B cell (primary cell): ENCODE data around the gene FBXL14. TPM values are rescaled to one million over a fixed set of nuclear protein-coding genes. Genes with fewer than 3 reads are reported as not detected.

Experiments used
- ATAC-seq: fragments of 200-7000 bp; cut with Tn5 transposase; one replicate; pipeline ENCODE4 v1.10.0; 2021; ENCODE audit warnings: low read depth, mild to moderate bottlenecking, moderate number of reproducible peaks, moderate library complexity
- CTCF ChIA-PET: fragments of 350-600 bp; sonication (Branson Sonifier 250); formaldehyde crosslinking; loops from one replicate; lab custom pipeline; 2021; ENCODE audit warnings: antibody characterized with exemption, inconsistent platforms; lab: Charles Lee
- POLR2A ChIA-PET: fragments of 350-600 bp; sonication (Branson Sonifier 250); formaldehyde crosslinking; loops from one replicate; lab custom pipeline; 2021; ENCODE audit warnings: antibody characterized with exemption; lab: Charles Lee
- DNase-seq: peaks from one replicate; pipeline ENCODE4 v3.0.0; 2013
- H2AFZ ChIP-seq: 2 replicates; pipeline ENCODE4 v1.6.1; 2012; ENCODE audit warnings: mild to moderate bottlenecking, low read depth, low read length; ENCODE audit not compliant: insufficient read depth, poor library complexity, severe bottlenecking
- H3K27ac ChIP-seq, 2 donors: 1 replicate in 1 of 2; 2 replicates in 1 of 2; pipeline ENCODE4 v1.5.1; 2012 to 2013; ENCODE audit warnings: low read length in 2 of 2, mild to moderate bottlenecking in 2 of 2, moderate library complexity in 1 of 2
- H3K27me3 ChIP-seq, 4 experiments: fragments of 200-600 bp in 1 of 4; sonication (generic) in 1 of 4; replicated peaks in 1 of 4; 1 replicate in 2 of 4; 2 replicates in 2 of 4; pipeline versions ENCODE4 v1.6.1 to v1.7.0; 2013 to 2016; ENCODE audit warnings: low read length in 3 of 4, mild to moderate bottlenecking in 2 of 4, mixed read lengths in 1 of 4, moderate library complexity in 1 of 4; ENCODE audit not compliant: insufficient read depth in 4 of 4, control insufficient read depth in 3 of 4; ENCODE audit errors: control extremely low read depth in 1 of 4
- H3K36me3 ChIP-seq, 2 experiments: replicated peaks in 1 of 2; 1 replicate in 1 of 2; 2 replicates in 1 of 2; pipeline versions ENCODE4 v1.6.1 to v1.7.1; 2013; ENCODE audit warnings: low read length in 1 of 2; ENCODE audit not compliant: insufficient read depth in 2 of 2, control insufficient read depth in 1 of 2; ENCODE audit errors: control extremely low read depth in 1 of 2, extremely low read depth in 1 of 2
- H3K4me1 ChIP-seq, 2 donors: fragments of 200-600 bp in 1 of 2; sonication (generic) in 1 of 2; 1 replicate in 1 of 2; 2 replicates in 1 of 2; pipeline versions ENCODE4 v1.5.1 to v1.6.1; 2013 to 2017; ENCODE audit warnings: low read length in 2 of 2; ENCODE audit not compliant: control insufficient read depth in 2 of 2, insufficient read depth in 2 of 2
- H3K4me2 ChIP-seq: replicated peaks from 2 replicates; pipeline ENCODE3; 2012; ENCODE audit warnings: mild to moderate bottlenecking, low read depth, low read length; ENCODE audit not compliant: poor library complexity, severe bottlenecking
- H3K4me3 ChIP-seq, 5 experiments: fragments of 200-600 bp in 1 of 5; sonication (generic) in 1 of 5; 1 replicate in 3 of 5; 2 replicates in 2 of 5; pipeline versions ENCODE4 v1.5.1 to v1.7.0; 2011 to 2016; ENCODE audit warnings: low read length in 4 of 5, mild to moderate bottlenecking in 4 of 5, low read depth in 2 of 5, control low read depth in 1 of 5, moderate library complexity in 1 of 5; ENCODE audit not compliant: insufficient read depth in 1 of 5; ENCODE audit errors: control extremely low read depth in 1 of 5, extremely low read depth in 1 of 5
- H3K79me2 ChIP-seq: fragments of 200-600 bp; sonication (generic); one replicate; pipeline ENCODE4 v1.6.0; 2016; ENCODE audit warnings: low read length; ENCODE audit not compliant: control insufficient read depth, insufficient read depth
- H3K9ac ChIP-seq: fragments of 200-600 bp; sonication (generic); 2 replicates; pipeline ENCODE4 v1.6.1; 2017; ENCODE audit warnings: mild to moderate bottlenecking, low read length, moderate library complexity
- H3K9me3 ChIP-seq, 3 donors: one replicate each; pipeline versions ENCODE4 v1.6.1 to v1.7.1; 2013; ENCODE audit warnings: low read length in 2 of 3; ENCODE audit not compliant: control insufficient read depth in 2 of 3, insufficient read depth in 1 of 3; ENCODE audit errors: control extremely low read depth in 1 of 3
- H4K20me1 ChIP-seq: 2 replicates; pipeline ENCODE4 v1.6.0; 2012; ENCODE audit warnings: mild to moderate bottlenecking, low read length; ENCODE audit not compliant: insufficient read depth, control insufficient read depth, poor library complexity, severe bottlenecking
- H3K27ac Mint-ChIP-seq: one replicate; pipeline ENCODE4 v1.8.0; 2021; ENCODE audit warnings: mixed read lengths
- H3K27me3 Mint-ChIP-seq: one replicate; pipeline ENCODE4 v1.8.0; 2021; ENCODE audit warnings: mixed read lengths
- H3K4me1 Mint-ChIP-seq: one replicate; pipeline ENCODE4 v1.8.0; 2021; ENCODE audit warnings: mixed read lengths
- H3K4me3 Mint-ChIP-seq: one replicate; pipeline ENCODE4 v1.8.0; 2021; ENCODE audit warnings: mixed read lengths
- H3K9me3 Mint-ChIP-seq: one replicate; pipeline ENCODE4 v1.8.0; 2022; ENCODE audit warnings: mixed read lengths; ENCODE audit not compliant: insufficient read depth
- EZH2 ChIP-seq: IDR thresholded peaks from 2 replicates; pipeline ENCODE4 v1.6.1; 2012; ENCODE audit warnings: borderline replicate concordance, low read depth, mild to moderate bottlenecking, moderate library complexity, low read length; ENCODE audit not compliant: insufficient read depth, poor library complexity, severe bottlenecking
- WGBS: methylation state at CpG from one replicate; pipeline ENCODE4 v1.1.5; 2013; ENCODE audit warnings: missing lambda C conversion rate; ENCODE audit not compliant: insufficient coverage; 5-methylcytosine and 5-hydroxymethylcytosine counted together
- intact Hi-C: fragments of 100-400 bp; cut with micrococcal nuclease; formaldehyde crosslinking; loops from one replicate; pipeline ENCODE4 v1.10.0; 2022
- polyA plus RNA-seq: library from polyadenylated mRNA; depleted of rRNA; stranded (reverse); fragments of >200 nt; gene quantifications from 2 replicates; pipeline ENCODE4 v1.2.3, GENCODE V29; 2012
- total RNA-seq, 2 donors: library from RNA; stranded (reverse); fragments of 120-200 nt in 1 of 2; gene quantifications; 1 replicate in 1 of 2; 2 replicates in 1 of 2; pipeline versions ENCODE4 v1.2.3 to v1.2.4, GENCODE V29; 2013 to 2022
- TF ChIP-seq, protein P1 (sequence below): fragments of 200-600 bp; IDR thresholded peaks from one replicate; pipeline ENCODE4 v1.8.0; 2022; ENCODE audit warnings: antibody characterized with exemption, mild to moderate bottlenecking

Gene FBXL14
- total and polyA plus RNA-seq, 2 donors (not counting 1 experiment from before 2014, with no cell fraction given), result 21.6 to 37.3 TPM

- H3K4me3 Mint-ChIP-seq, result no peak overlapping the region
- no peak overlapping the region for H3K9ac ChIP-seq
- peaks cover 49% of the 10 kb centered on the region for H3K79me2 ChIP-seq
- H3K4me3 ChIP-seq, result no peak overlapping the region
- H3K27me3 ChIP-seq, result no peaks in the 10 kb centered on the region
- no peaks in the 10 kb centered on the region for H3K9me3 ChIP-seq
- H3K27me3 Mint-ChIP-seq, result no peaks in the 10 kb centered on the region
- TF ChIP-seq EZH2, result no peak
- TF ChIP-seq, protein P1, sequence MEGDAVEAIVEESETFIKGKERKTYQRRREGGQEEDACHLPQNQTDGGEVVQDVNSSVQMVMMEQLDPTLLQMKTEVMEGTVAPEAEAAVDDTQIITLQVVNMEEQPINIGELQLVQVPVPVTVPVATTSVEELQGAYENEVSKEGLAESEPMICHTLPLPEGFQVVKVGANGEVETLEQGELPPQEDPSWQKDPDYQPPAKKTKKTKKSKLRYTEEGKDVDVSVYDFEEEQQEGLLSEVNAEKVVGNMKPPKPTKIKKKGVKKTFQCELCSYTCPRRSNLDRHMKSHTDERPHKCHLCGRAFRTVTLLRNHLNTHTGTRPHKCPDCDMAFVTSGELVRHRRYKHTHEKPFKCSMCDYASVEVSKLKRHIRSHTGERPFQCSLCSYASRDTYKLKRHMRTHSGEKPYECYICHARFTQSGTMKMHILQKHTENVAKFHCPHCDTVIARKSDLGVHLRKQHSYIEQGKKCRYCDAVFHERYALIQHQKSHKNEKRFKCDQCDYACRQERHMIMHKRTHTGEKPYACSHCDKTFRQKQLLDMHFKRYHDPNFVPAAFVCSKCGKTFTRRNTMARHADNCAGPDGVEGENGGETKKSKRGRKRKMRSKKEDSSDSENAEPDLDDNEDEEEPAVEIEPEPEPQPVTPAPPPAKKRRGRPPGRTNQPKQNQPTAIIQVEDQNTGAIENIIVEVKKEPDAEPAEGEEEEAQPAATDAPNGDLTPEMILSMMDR, result no peak
- peaks cover 55% of the 10 kb centered on the region for H3K4me1 Mint-ChIP-seq
- ChIA-PET CTCF (interaction anchor here (0.7 to 5.6 kb wide), 4 partner anchors 13 to 471 kb away, joined by 3 to 54 read pairs (median 8); no protein-coding TSS in a partner anchor), POLR2A (interaction anchor here (0.6 kb wide), 1 partner anchor 1268 kb away, joined by 5 read pairs; no protein-coding TSS in a partner anchor)
- H4K20me1 ChIP-seq, result peaks cover 43% of the 10 kb centered on the region
- no peak for ATAC-seq
- no peak overlapping the region for H3K27ac ChIP-seq
- no peak overlapping the region for H3K4me2 ChIP-seq
- no peak overlapping the region for H2AFZ ChIP-seq
- WGBS, result 85% methylated on average over 2 of the region's 3 CpGs
- H3K4me1 ChIP-seq, result peaks cover 31 to 33% of the 10 kb centered on the region in 2 donors
- DNase-seq, result no peak
- no peak overlapping the region for H3K27ac Mint-ChIP-seq
- H3K36me3 ChIP-seq, result peaks cover 2 to 3% of the 10 kb centered on the region in 2 experiments
- no peaks in the 10 kb centered on the region for H3K9me3 Mint-ChIP-seq
- intact Hi-C loops, result no loop called here
These were observed 5.8 kb downstream of the FBXL14 start for GRCh38 chr12:1588575-1588947.

- Histone ChIP-seq H3K9me3 (no peaks in the 10 kb centered on the region), H3K9ac (no peak overlapping the region), H4K20me1 (peaks cover 38% of the 10 kb centered on the region), H3K4me2 (no peak overlapping the region), H3K79me2 (peaks cover 50% of the 10 kb centered on the region), H2AFZ (no peak overlapping the region), H3K36me3 (peaks cover 2 to 3% of the 10 kb centered on the region in 2 experiments), H3K4me3 (no peak overlapping the region), H3K27me3 (no peaks in the 10 kb centered on the region), H3K27ac (peak overlapping the region in 1 of 2 donors; percentile 32), H3K4me1 (peaks cover 32 to 33% of the 10 kb centered on the region in 2 donors)
- no peak for DNase-seq
- Mint-ChIP-seq H3K4me1 (peaks cover 55% of the 10 kb centered on the region), H3K27ac (no peak overlapping the region), H3K27me3 (no peaks in the 10 kb centered on the region), H3K4me3 (no peak overlapping the region), H3K9me3 (no peaks in the 10 kb centered on the region)
- ChIA-PET CTCF (interaction anchor here (0.9 to 5.6 kb wide), 4 partner anchors 13 to 470 kb away, joined by 3 to 54 read pairs (median 8); no protein-coding TSS in a partner anchor), POLR2A (no interaction called here)
- intact Hi-C loops, result no loop called here
- WGBS, result 67% methylated on average over 2 of the region's 5 CpGs
- ATAC-seq, result no peak
- TF ChIP-seq, protein P1, result no peak
- no peak for TF ChIP-seq EZH2
These were observed 6.3 kb downstream of the FBXL14 start for GRCh38 chr12:1587927-1588574.
